ENCODE results near the gene CHID1.

The CHID1 gene

GRCh38 chr11:860234-861104, 50.1 kb downstream of the CHID1 start:
- no peak overlapping the region for H3K27ac Mint-ChIP-seq
- H3K4me1 Mint-ChIP-seq (ENCODE audit: low read depth), result no peaks in the 10 kb centered on the region
- no peaks in the 10 kb centered on the region for H3K36me3 Mint-ChIP-seq
- no peaks in the 10 kb centered on the region for H3K9me3 Mint-ChIP-seq (ENCODE audit: low read depth)
- no peaks in the 10 kb centered on the region for H3K27me3 Mint-ChIP-seq
- H3K4me3 Mint-ChIP-seq, result no peak overlapping the region

- Mint-ChIP-seq H3K36me3 (no peaks in the 10 kb centered on the region), H3K4me3 (no peak overlapping the region)
Measured at GRCh38 chr11:859394-860131, 51.0 kb downstream of the CHID1 start.

GRCh38 chr11:858762-859339, 51.8 kb downstream of the CHID1 start:
- H3K9me3 Mint-ChIP-seq (ENCODE audit: low read depth), result no peaks in the 10 kb centered on the region
- H3K27me3 Mint-ChIP-seq, result no peaks in the 10 kb centered on the region
- H3K4me3 Mint-ChIP-seq, result no peak overlapping the region
- no peaks in the 10 kb centered on the region for H3K36me3 Mint-ChIP-seq
- no peaks in the 10 kb centered on the region for H3K4me1 Mint-ChIP-seq (ENCODE audit: low read depth)
- no peak overlapping the region for H3K27ac Mint-ChIP-seq

More at GRCh38 chr11:859394-860131, 51.0 kb downstream of the CHID1 start:
- Mint-ChIP-seq H3K27me3 (no peaks in the 10 kb centered on the region), H3K9me3 (ENCODE audit: low read depth) (no peaks in the 10 kb centered on the region), H3K4me1 (ENCODE audit: low read depth) (no peaks in the 10 kb centered on the region), H3K27ac (no peak overlapping the region)

- H3K9me3 Mint-ChIP-seq (ENCODE audit: low read depth), result no peaks in the 10 kb centered on the region
- no peak overlapping the region for H3K27ac Mint-ChIP-seq
- H3K4me3 Mint-ChIP-seq, result no peak overlapping the region
- H3K4me1 Mint-ChIP-seq (ENCODE audit: low read depth), result no peaks in the 10 kb centered on the region
- no peaks in the 10 kb centered on the region for H3K36me3 Mint-ChIP-seq
- no peaks in the 10 kb centered on the region for H3K27me3 Mint-ChIP-seq
Measured at GRCh38 chr11:858053-858761, 52.4 kb downstream of the CHID1 start.

- Mint-ChIP-seq H3K36me3 (no peaks in the 10 kb centered on the region), H3K27me3 (no peaks in the 10 kb centered on the region), H3K27ac (no peak overlapping the region), H3K4me1 (ENCODE audit: low read depth) (no peaks in the 10 kb centered on the region), H3K9me3 (ENCODE audit: low read depth) (no peaks in the 10 kb centered on the region), H3K4me3 (no peak overlapping the region)
Measured at GRCh38 chr11:856397-856796, 54.2 kb downstream of the CHID1 start.

GRCh38 chr11:855796-856195, 54.8 kb downstream of the CHID1 start:
- Mint-ChIP-seq H3K4me1 (ENCODE audit: low read depth) (no peaks in the 10 kb centered on the region), H3K4me3 (no peak overlapping the region), H3K36me3 (no peaks in the 10 kb centered on the region), H3K9me3 (ENCODE audit: low read depth) (no peaks in the 10 kb centered on the region), H3K27me3 (no peaks in the 10 kb centered on the region), H3K27ac (no peak overlapping the region)

GRCh38 chr11:855330-855674, 55.3 kb downstream of the CHID1 start:
- Mint-ChIP-seq H3K9me3 (ENCODE audit: low read depth) (no peaks in the 10 kb centered on the region), H3K36me3 (no peaks in the 10 kb centered on the region), H3K27ac (no peak overlapping the region), H3K4me1 (ENCODE audit: low read depth) (no peaks in the 10 kb centered on the region), H3K4me3 (no peak overlapping the region), H3K27me3 (no peaks in the 10 kb centered on the region)

- Mint-ChIP-seq H3K27ac (no peak overlapping the region), H3K4me1 (ENCODE audit: low read depth) (no peaks in the 10 kb centered on the region), H3K9me3 (ENCODE audit: low read depth) (no peaks in the 10 kb centered on the region), H3K27me3 (no peaks in the 10 kb centered on the region), H3K4me3 (no peak overlapping the region), H3K36me3 (no peaks in the 10 kb centered on the region)
Measured at GRCh38 chr11:854601-855329, 55.8 kb downstream of the CHID1 start.

- Mint-ChIP-seq H3K4me3 (no peak overlapping the region), H3K27me3 (no peaks in the 10 kb centered on the region), H3K36me3 (no peaks in the 10 kb centered on the region), H3K9me3 (ENCODE audit: low read depth) (no peaks in the 10 kb centered on the region), H3K27ac (no peak overlapping the region), H3K4me1 (ENCODE audit: low read depth) (no peaks in the 10 kb centered on the region)
Measured at GRCh38 chr11:853682-854448, 56.7 kb downstream of the CHID1 start.

GRCh38 chr11:852762-853161, 57.8 kb downstream of the CHID1 start:
- peaks cover 3% of the 10 kb centered on the region for H3K4me1 Mint-ChIP-seq (ENCODE audit: low read depth)
- H3K36me3 Mint-ChIP-seq, result no peaks in the 10 kb centered on the region
- H3K27ac Mint-ChIP-seq, result no peak overlapping the region
- no peaks in the 10 kb centered on the region for H3K9me3 Mint-ChIP-seq (ENCODE audit: low read depth)
- no peak overlapping the region for H3K4me3 Mint-ChIP-seq
- no peaks in the 10 kb centered on the region for H3K27me3 Mint-ChIP-seq

GRCh38 chr11:850775-851763, 59.5 kb downstream of the CHID1 start:
- H3K27me3 Mint-ChIP-seq, result no peaks in the 10 kb centered on the region
- H3K27ac Mint-ChIP-seq, result no peak overlapping the region
- H3K9me3 Mint-ChIP-seq (ENCODE audit: low read depth), result no peaks in the 10 kb centered on the region

GRCh38 chr11:849951-850774, 60.4 kb downstream of the CHID1 start:
- no peaks in the 10 kb centered on the region for H3K27me3 Mint-ChIP-seq
- H3K36me3 Mint-ChIP-seq, result no peaks in the 10 kb centered on the region

More at GRCh38 chr11:850775-851763, 59.5 kb downstream of the CHID1 start:
- peaks cover 6% of the 10 kb centered on the region for H3K4me1 Mint-ChIP-seq (ENCODE audit: low read depth)
- no peaks in the 10 kb centered on the region for H3K36me3 Mint-ChIP-seq
- peak overlapping the region; percentile 10 for H3K4me3 Mint-ChIP-seq

More at GRCh38 chr11:849951-850774, 60.4 kb downstream of the CHID1 start:
- H3K4me1 Mint-ChIP-seq (ENCODE audit: low read depth), result peaks cover 6% of the 10 kb centered on the region
- H3K27ac Mint-ChIP-seq, result no peak overlapping the region
- H3K4me3 Mint-ChIP-seq, result peak overlapping the region; percentile 62
- H3K9me3 Mint-ChIP-seq (ENCODE audit: low read depth), result no peaks in the 10 kb centered on the region

Measured in activated naive CD8-positive, alpha-beta T cell (primary cell).